ENCODE measurements around the gene FAM50A.

Gene FAM50A

GRCh38 chrX:154413142-154413541 is 30.8 kb upstream of the FAM50A start:
- DNase-seq = no peak

- DNase-seq = no peak
These were observed 26.8 kb upstream of the FAM50A start for GRCh38 chrX:154417157-154417556.

- no peak for DNase-seq
These were observed 24.8 kb upstream of the FAM50A start for GRCh38 chrX:154419189-154419588.

- no peak for DNase-seq
These were observed 24.1 kb upstream of the FAM50A start for GRCh38 chrX:154419688-154420401.

- no peak for DNase-seq
These were observed 23.6 kb upstream of the FAM50A start for GRCh38 chrX:154420402-154420756.

GRCh38 chrX:154426916-154427770 is 16.8 kb upstream of the FAM50A start:
- no peak for DNase-seq

GRCh38 chrX:154428176-154429171 is 15.5 kb upstream of the FAM50A start, which contains the start of gene ATP6AP1:
Gene ATP6AP1, plus strand, starts transcription at chrX:154428677. Its CDS starts 16 bp downstream, at chrX:154428693.
- peak; percentile 90 for DNase-seq

GRCh38 chrX:154429711-154430110 is 14.2 kb upstream of the FAM50A start:
- DNase-seq = no peak

GRCh38 chrX:154430479-154430878 is 13.5 kb upstream of the FAM50A start:
- no peak for DNase-seq

- peak in 1 of 2 donors; percentile 51 for DNase-seq
These were observed 13.0 kb upstream of the FAM50A start for GRCh38 chrX:154430916-154431315.

- peak in 1 of 2 donors; percentile 37 for DNase-seq
These were observed 12.6 kb upstream of the FAM50A start for GRCh38 chrX:154431341-154431740.

- no peak for DNase-seq
These were observed 11.7 kb upstream of the FAM50A start for GRCh38 chrX:154432210-154432609.

- DNase-seq = no peak
These were observed 10.3 kb upstream of the FAM50A start for GRCh38 chrX:154433605-154434004.

- DNase-seq = no peak
These were observed 9.4 kb upstream of the FAM50A start for GRCh38 chrX:154434394-154435168.

GRCh38 chrX:154435171-154435733 is 8.7 kb upstream of the FAM50A start:
- no peak for DNase-seq

- peak; percentile 61 to 73 for DNase-seq
These were observed 7.5 kb upstream of the FAM50A start for GRCh38 chrX:154436374-154436982.

GRCh38 chrX:154436983-154437752 is 6.8 kb upstream of the FAM50A start, which contains the start of gene GDI1:
Gene GDI1, plus strand, starts transcription at chrX:154437154. Its CDS starts 101 bp downstream, at chrX:154437255.
- DNase-seq = peak; percentile 61 to 71

GRCh38 chrX:154437971-154438893 is 5.7 kb upstream of the FAM50A start:
- DNase-seq = no peak

- DNase-seq = no peak
These were observed 4.1 kb upstream of the FAM50A start for GRCh38 chrX:154439841-154440240.
